Hypothalamus (tissue), 51 donors: ENCODE data around the gene RHOBTB3.
"Not testable (repeated sequence)": the region's sequence is repeated elsewhere in the genome, so short reads cannot be mapped to it uniquely, and the experiment has no call there.

Experiments used
- DNase-seq, 51 donors: peaks; one replicate each; lab custom pipeline; 2025; lab: John Stamatoyannopoulos, UW

RHOBTB3 gene

DNA sequence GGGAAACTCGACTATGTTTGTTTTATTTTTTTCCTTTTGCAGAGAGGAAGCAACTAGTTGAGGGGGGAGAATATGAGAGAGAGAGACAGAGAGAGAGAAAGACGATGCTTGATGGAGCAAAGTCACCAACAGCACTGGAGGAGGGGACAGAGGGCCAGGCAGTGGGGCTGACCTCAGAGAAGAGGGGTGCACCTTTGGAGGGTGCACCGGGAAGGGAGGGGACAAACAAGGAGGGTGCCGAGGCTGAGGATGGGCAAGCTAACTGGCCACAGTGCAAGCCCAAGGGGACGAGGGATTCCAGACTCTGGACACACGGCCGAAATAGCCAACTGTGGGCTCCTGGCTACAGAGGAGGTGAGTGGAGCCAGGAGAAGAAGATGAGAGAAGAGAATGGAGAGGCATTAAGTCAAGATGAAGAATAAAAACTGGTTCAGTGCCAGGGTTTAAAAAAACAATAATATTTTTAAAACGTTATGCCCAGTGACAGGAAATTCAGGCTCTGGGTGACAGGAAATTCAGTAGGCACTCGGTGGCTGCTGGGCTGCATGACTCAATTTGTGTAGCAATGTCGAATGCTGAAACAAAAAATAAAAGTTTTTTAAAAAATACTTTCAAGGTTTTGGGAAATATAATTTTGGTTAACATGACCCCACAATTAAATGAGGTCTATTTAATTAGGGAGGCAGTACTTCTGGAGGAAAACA lies 104.7 kb downstream of the RHOBTB3 start:
- no peak for DNase-seq

- no peak for DNase-seq
These were observed 105.4 kb downstream of the RHOBTB3 start for GRCh38 chr5:95836544-95836943.

GRCh38 chr5:95836971-95837370 lies 105.8 kb downstream of the RHOBTB3 start:
- DNase-seq: not testable (repeated sequence)

DNA sequence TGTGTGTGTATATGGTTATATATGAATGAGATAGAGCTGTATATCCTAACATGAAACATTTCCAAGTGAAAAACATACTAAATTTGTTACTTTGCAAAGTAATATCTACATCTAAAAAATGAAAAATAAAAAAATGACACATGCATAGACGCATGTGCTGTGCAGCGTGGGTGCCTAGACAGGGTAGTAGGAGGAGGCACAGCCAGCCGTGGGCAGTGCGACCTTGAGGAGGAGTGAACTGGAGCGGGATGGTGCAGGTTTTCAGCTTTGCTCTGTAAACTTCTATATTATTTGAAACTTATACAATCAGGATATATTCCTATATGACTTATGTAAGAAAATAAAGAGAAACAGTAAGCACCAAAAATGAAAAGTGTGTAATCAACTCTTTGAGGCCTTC lies 106.4 kb downstream of the RHOBTB3 start:
- peak in 1 of 51 donors; percentile 23 for DNase-seq

DNA sequence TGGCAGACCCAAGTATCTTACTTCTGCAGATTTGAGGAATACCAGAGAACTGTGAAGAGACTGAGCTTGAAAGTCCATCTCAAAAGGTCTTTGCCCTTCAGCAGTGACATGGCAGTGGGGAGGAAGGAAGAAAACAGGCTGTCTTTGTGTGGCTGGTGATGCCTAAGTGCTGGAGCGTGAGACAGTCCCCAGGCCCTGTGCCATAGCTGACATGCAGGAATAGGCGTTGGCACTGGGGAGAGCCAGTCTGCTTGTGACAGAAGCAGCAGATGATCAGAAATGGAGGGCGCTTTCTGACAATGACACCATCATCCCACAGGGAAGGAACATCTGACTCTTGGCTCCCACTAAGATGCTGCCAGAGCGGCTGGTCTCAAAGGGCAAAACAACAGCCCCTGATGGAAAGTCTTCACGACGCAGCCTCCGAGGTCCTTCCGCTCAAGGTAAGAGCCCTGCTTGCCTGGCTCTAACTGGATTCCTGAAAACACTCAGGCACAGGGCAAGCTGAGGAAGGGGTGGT lies 106.9 kb downstream of the RHOBTB3 start:
- DNase-seq: peak in 25 of 51 donors; percentile 4 to 59 (median 36)

- no peak for DNase-seq
These were observed 107.4 kb downstream of the RHOBTB3 start for GRCh38 chr5:95838556-95838955.

DNA sequence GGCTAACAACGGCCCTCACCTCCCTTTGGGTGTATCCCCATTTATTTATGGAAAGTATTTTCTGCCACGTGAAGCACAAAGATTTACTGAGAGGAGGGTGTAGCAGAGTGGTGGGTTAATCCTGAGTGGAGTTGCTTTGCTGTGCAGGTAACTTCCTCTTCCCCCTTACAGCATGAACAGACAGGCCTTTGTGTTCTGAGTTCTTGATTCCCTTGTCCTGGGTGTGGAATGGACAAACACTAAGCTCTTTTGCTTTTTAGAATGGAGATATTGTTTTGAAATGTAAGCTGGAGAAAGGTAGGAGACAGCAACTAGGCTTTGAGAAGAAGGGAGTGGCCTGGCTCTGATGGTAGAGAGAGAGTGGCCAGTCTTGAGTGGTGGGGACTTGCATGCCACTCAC lies 108.5 kb downstream of the RHOBTB3 start:
- DNase-seq: no peak

DNA sequence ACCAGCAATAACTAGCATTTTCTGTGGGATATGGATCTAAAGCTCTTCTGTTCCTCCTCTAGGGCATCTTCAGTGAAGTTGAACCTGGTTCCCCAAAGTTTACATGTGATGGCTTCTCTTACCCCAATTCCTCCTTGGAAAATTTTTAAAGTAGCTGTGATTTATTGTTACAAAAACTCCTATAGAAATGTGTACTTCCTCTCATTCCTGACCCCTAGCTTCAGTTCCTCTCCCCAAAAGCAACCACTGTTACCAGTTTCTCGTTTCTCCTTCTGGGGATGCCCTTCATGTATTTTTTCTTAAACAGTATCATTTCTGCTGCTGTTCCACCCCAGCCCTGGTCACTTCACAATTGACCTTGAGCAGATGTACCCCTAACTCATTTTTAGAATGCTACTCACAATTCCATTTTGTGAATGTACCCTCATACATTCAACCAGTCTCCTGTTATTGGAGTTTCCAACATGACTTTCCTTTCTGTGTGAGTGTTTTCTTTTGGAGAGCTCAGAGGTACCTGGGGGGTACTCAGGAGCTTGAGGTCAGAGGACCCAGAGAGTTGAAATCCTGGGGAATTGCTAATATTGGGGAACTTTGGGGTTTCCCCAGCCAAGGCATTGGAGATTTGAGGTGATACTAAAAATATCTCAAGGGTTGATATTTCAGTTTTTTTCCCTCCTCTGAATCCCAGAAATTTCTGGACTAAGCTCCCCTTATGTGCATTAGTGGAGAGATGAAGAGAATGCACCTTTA lies 110.0 kb downstream of the RHOBTB3 start:
- DNase-seq: no peak

GRCh38 chr5:95841914-95842812 lies 111.0 kb downstream of the RHOBTB3 start:
- no peak for DNase-seq

- peak in 20 of 51 donors; percentile 5 to 53 (median 26) for DNase-seq
These were observed 111.9 kb downstream of the RHOBTB3 start for GRCh38 chr5:95842854-95843544.

DNA sequence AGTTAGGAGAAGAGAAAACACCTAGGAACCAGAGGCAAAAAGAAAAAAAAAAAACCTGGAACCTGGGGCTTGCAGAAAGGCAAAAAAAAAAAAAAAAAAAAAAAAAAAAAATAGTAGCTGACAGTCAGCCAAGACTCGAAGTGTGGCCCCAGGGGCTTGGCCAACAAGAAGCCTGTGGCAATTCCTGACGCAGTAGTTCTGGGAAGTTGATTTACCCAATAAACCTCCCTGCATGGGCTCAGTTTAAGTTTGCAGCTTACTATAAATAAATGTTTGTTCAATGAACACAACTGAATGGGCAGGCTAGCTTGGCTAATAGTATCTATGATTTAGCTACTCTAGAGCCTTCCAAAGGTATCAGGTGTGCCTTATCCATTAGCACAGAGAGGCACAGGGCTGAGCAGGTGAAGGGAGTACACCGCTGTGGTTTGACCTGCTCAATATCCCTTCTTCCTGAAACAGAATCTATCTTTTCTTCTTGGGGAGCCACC lies 112.6 kb downstream of the RHOBTB3 start:
- peak in 3 of 51 donors; percentile 12 to 26 (median 23) for DNase-seq

- no peak for DNase-seq
These were observed 114.3 kb downstream of the RHOBTB3 start for GRCh38 chr5:95845391-95845790.
